ENCODE measurements around the gene FAM47E. TPM values are rescaled to one million over a fixed set of nuclear protein-coding genes. Genes with fewer than 3 reads are reported as not detected.

Gene FAM47E
- total RNA-seq, 3 donors from 2014 or later (not counting 1 experiment from before 2014, with no cell fraction given), result 0.21 to 0.85 TPM; not detected in 1

- WGBS (ENCODE audit: insufficient coverage), result 52% methylated on average over 9 of the region's 9 CpGs
- peaks cover 48 to 54% of the 10 kb centered on the region in 2 donors for H3K4me1 Mint-ChIP-seq
- no peak for ATAC-seq
Observed at GRCh38 chr4:76208005-76208765, 43.3 kb upstream of the FAM47E start.

GRCh38 chr4:76209881-76210280 is 41.6 kb upstream of the FAM47E start:
- H3K27me3 ChIP-seq (ENCODE audit: control insufficient read depth, insufficient read depth, low read length), result no peaks in the 10 kb centered on the region
- Mint-ChIP-seq H3K36me3 (no peaks in the 10 kb centered on the region), H3K9me3 (no peaks in the 10 kb centered on the region), H3K27ac (peak overlapping the region in 1 of 2 donors; percentile 97), H3K4me3 (no peak overlapping the region), H3K27me3 (ENCODE audit: low read depth in 2 of 2) (no peaks in the 10 kb centered on the region), H3K4me1 (peaks cover 57 to 60% of the 10 kb centered on the region in 2 donors)
- no peak overlapping the region for H3K4me3 ChIP-seq (ENCODE audit: low read length)
- H3K4me1 ChIP-seq (ENCODE audit: control insufficient read depth, insufficient read depth, low read length), result peaks cover 24% of the 10 kb centered on the region
- WGBS (ENCODE audit: insufficient coverage), result 86% methylated on average over 2 of the region's 4 CpGs
- ATAC-seq, result no peak
- intact Hi-C loops (cut with micrococcal nuclease), result loop anchor here (5.0 kb wide), 2 partner anchors 42 to 63 kb away; partner anchors contain the start of genes FAM47E and NUP54
- no peak for DNase-seq
- TF ChIP-seq CTCF (IDR thresholded peaks at IDR 0.05), result no peak
- H3K36me3 ChIP-seq (ENCODE audit: control insufficient read depth, insufficient read depth, low read length), result no peaks in the 10 kb centered on the region
- no peaks in the 10 kb centered on the region for H3K9me3 ChIP-seq (ENCODE audit: control insufficient read depth, insufficient read depth, low read length)
- no peak overlapping the region for H3K27ac ChIP-seq (ENCODE audit: low read length)

More at GRCh38 chr4:76208005-76208765, 43.3 kb upstream of the FAM47E start:
- Mint-ChIP-seq H3K4me3 (no peak overlapping the region), H3K36me3 (no peaks in the 10 kb centered on the region), H3K27ac (peak overlapping the region; percentile 51 to 61), H3K9me3 (no peaks in the 10 kb centered on the region), H3K27me3 (ENCODE audit: low read depth in 2 of 2) (no peaks in the 10 kb centered on the region)
- Histone ChIP-seq H3K4me3 (ENCODE audit: low read length) (no peak overlapping the region), H3K4me1 (ENCODE audit: control insufficient read depth, insufficient read depth, low read length) (peaks cover 13% of the 10 kb centered on the region), H3K36me3 (ENCODE audit: control insufficient read depth, insufficient read depth, low read length) (no peaks in the 10 kb centered on the region), H3K27me3 (ENCODE audit: control insufficient read depth, insufficient read depth, low read length) (no peaks in the 10 kb centered on the region), H3K9me3 (ENCODE audit: control insufficient read depth, insufficient read depth, low read length) (no peaks in the 10 kb centered on the region), H3K27ac (ENCODE audit: low read length) (no peak overlapping the region)
- intact Hi-C loops (cut with micrococcal nuclease), result no loop called here
- no peak for DNase-seq
- no peak for TF ChIP-seq CTCF (IDR thresholded peaks at IDR 0.05)

GRCh38 chr4:76210452-76210851 is 41.1 kb upstream of the FAM47E start:
- Mint-ChIP-seq H3K4me1 (peaks cover 57 to 60% of the 10 kb centered on the region in 2 donors), H3K9me3 (no peaks in the 10 kb centered on the region), H3K4me3 (no peak overlapping the region), H3K36me3 (no peaks in the 10 kb centered on the region), H3K27ac (peak overlapping the region; percentile 92 to 97), H3K27me3 (ENCODE audit: low read depth in 2 of 2) (no peaks in the 10 kb centered on the region)
- ATAC-seq (no peak), DNase-seq (no peak)
- H3K27me3 ChIP-seq (ENCODE audit: control insufficient read depth, insufficient read depth, low read length), result no peaks in the 10 kb centered on the region
- intact Hi-C loops (cut with micrococcal nuclease), result loop anchor here (5.0 kb wide), 2 partner anchors 42 to 63 kb away; partner anchors contain the start of genes FAM47E and NUP54
- H3K27ac ChIP-seq (ENCODE audit: low read length), result no peak overlapping the region
- no peaks in the 10 kb centered on the region for H3K9me3 ChIP-seq (ENCODE audit: control insufficient read depth, insufficient read depth, low read length)
- peaks cover 28% of the 10 kb centered on the region for H3K4me1 ChIP-seq (ENCODE audit: control insufficient read depth, insufficient read depth, low read length)
- H3K4me3 ChIP-seq (ENCODE audit: low read length), result no peak overlapping the region
- WGBS (ENCODE audit: insufficient coverage), result 74% methylated on average over 3 of the region's 4 CpGs
- no peak for TF ChIP-seq CTCF (IDR thresholded peaks at IDR 0.05)
- no peaks in the 10 kb centered on the region for H3K36me3 ChIP-seq (ENCODE audit: control insufficient read depth, insufficient read depth, low read length)

Measured in natural killer cell (primary cell).